Fibroblast of skin of right quadriceps (primary cell): ENCODE data around the gene EYS.
"Not testable (repeated sequence)": the region's sequence is repeated elsewhere in the genome, so short reads cannot be mapped to it uniquely, and the experiment has no call there.

Experiments used
- DNase-seq: peaks from one replicate; pipeline ENCODE4 v3.0.0-alpha.2; 2013

Gene EYS

GRCh38 chr6:63745784-63746183 lies 1961.2 kb downstream of the EYS start:
- no peak for DNase-seq

- no peak for DNase-seq
These were observed 1962.2 kb downstream of the EYS start for GRCh38 chr6:63744810-63745209.

- DNase-seq: no peak
These were observed 1963.3 kb downstream of the EYS start for GRCh38 chr6:63743691-63744090.

GRCh38 chr6:63742060-63742459 lies 1965.0 kb downstream of the EYS start:
- no peak for DNase-seq

GRCh38 chr6:63740709-63741108 lies 1966.3 kb downstream of the EYS start:
- DNase-seq: peak; percentile 86

GRCh38 chr6:63739094-63739687 lies 1967.8 kb downstream of the EYS start:
- DNase-seq: no peak

GRCh38 chr6:63738190-63738589 lies 1968.8 kb downstream of the EYS start:
- not testable (repeated sequence) for DNase-seq

GRCh38 chr6:63734923-63735322 lies 1972.1 kb downstream of the EYS start:
- no peak for DNase-seq

GRCh38 chr6:63732336-63732735 lies 1974.7 kb downstream of the EYS start:
- peak; percentile 16 for DNase-seq

GRCh38 chr6:63731930-63732329 lies 1975.1 kb downstream of the EYS start:
- no peak for DNase-seq

- peak; percentile 54 for DNase-seq
These were observed 1976.7 kb downstream of the EYS start for GRCh38 chr6:63730311-63730710.

GRCh38 chr6:63724721-63725120 lies 1982.3 kb downstream of the EYS start:
- DNase-seq: no peak

GRCh38 chr6:63721181-63721580 lies 1985.8 kb downstream of the EYS start:
- DNase-seq: no peak

GRCh38 chr6:63716169-63716568 lies 1990.9 kb downstream of the EYS start:
- DNase-seq: no peak

- DNase-seq: no peak
These were observed 1992.9 kb downstream of the EYS start for GRCh38 chr6:63714091-63714490.

- DNase-seq: no peak
These were observed 1993.7 kb downstream of the EYS start for GRCh38 chr6:63713332-63713731.

- DNase-seq: no peak
These were observed 1997.9 kb downstream of the EYS start for GRCh38 chr6:63709148-63709547.

- DNase-seq: no peak
These were observed 1998.4 kb downstream of the EYS start for GRCh38 chr6:63708631-63709030.

GRCh38 chr6:63706630-63707029 lies 2000.4 kb downstream of the EYS start:
- DNase-seq: no peak

- no peak for DNase-seq
These were observed 2001.3 kb downstream of the EYS start for GRCh38 chr6:63705707-63706106.

- DNase-seq: no peak
These were observed 2016.8 kb downstream of the EYS start for GRCh38 chr6:63690221-63690620.

GRCh38 chr6:63689421-63689820 lies 2017.6 kb downstream of the EYS start:
- no peak for DNase-seq

- DNase-seq: no peak
These were observed 2021.3 kb downstream of the EYS start for GRCh38 chr6:63685446-63686379.

GRCh38 chr6:63683071-63683603 lies 2023.9 kb downstream of the EYS start:
- DNase-seq: no peak
